Activated CD8-positive, alpha-beta T cell treated with anti-CD3 and anti-CD28 coated beads, Interleukin-2, amount 10 ng/mL, durations not matched to agents 7 days and 5 days (primary cell): ENCODE data around the gene RAPGEF1. TPM values are rescaled to one million over a fixed set of nuclear protein-coding genes. Genes with fewer than 3 reads are reported as not detected.
A peak's percentile ranks its signal among the peaks of the same experiment; 100 is the strongest.

Experiments used
- ATAC-seq: fragments of 150-1000 bp; cut with Tn5 transposase; one replicate; pipeline ENCODE4 v1.10.0; 2021; ENCODE audit warnings: moderate library complexity
- CTCF ChIA-PET: fragments of 350-600 bp; sonication (Branson Sonifier 250); formaldehyde crosslinking; loops from one replicate; lab custom pipeline; 2021; ENCODE audit warnings: antibody characterized with exemption; lab: Charles Lee
- POLR2A ChIA-PET: fragments of 350-600 bp; sonication (Branson Sonifier 250); formaldehyde crosslinking; loops from one replicate; lab custom pipeline; 2021; ENCODE audit warnings: antibody characterized with exemption; lab: Charles Lee
- DNase-seq: peaks from one replicate; pipeline ENCODE4 v3.0.0-alpha.2; 2020
- H3K27ac Mint-ChIP-seq: one replicate; pipeline ENCODE4 v1.8.0; 2021; ENCODE audit warnings: mild to moderate bottlenecking, mixed read lengths
- H3K27me3 Mint-ChIP-seq: one replicate; pipeline ENCODE4 v1.8.0; 2021; ENCODE audit warnings: low read depth, mixed read lengths
- H3K36me3 Mint-ChIP-seq: one replicate; pipeline ENCODE4 v1.8.0; 2021; ENCODE audit warnings: low read depth, mixed read lengths
- H3K4me1 Mint-ChIP-seq: one replicate; pipeline ENCODE4 v1.8.0; 2021; ENCODE audit warnings: low read depth, mixed read lengths
- H3K4me3 Mint-ChIP-seq: one replicate; pipeline ENCODE4 v1.8.0; 2021; ENCODE audit warnings: mild to moderate bottlenecking, mixed read lengths
- H3K9me3 Mint-ChIP-seq: one replicate; pipeline ENCODE4 v1.8.0; 2022; ENCODE audit warnings: mixed read lengths; ENCODE audit not compliant: insufficient read depth
- total RNA-seq, 2 experiments: library from RNA; stranded (reverse); gene quantifications; one replicate each; pipeline ENCODE4 v1.2.3, GENCODE V29; 2021

The RAPGEF1 gene
- total RNA-seq, 2 experiments from 2014 or later = 128 TPM

DNA sequence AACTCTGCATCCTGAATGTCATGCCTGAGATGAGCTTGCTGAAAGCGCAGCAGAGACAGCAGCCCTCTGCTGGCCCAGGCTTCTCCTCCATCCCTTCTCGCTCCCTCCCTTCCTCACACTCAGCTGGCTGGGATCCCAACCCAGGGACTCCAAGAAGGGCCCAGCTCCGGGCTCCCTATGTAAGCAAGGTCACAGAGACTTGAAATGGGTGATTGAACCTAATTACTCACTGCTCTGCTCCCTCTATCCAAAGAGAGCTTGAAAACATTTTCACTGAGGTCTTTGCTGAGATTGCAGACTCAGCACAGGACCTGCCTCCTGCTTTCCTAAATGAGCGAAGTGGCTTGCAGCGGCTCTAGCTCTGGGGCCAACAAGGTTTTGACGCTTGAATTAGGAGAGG lies 42.8 kb downstream of the RAPGEF1 start:
- ChIA-PET POLR2A (interaction anchor here (0.6 to 1.4 kb wide), 4 partner anchors 13 to 91 kb away, joined by 3 to 4 read pairs (median 4); no protein-coding TSS in a partner anchor), CTCF (interaction anchor here (1.0 to 2.4 kb wide), 5 partner anchors 13 to 43 kb away, joined by 3 to 9 read pairs (median 3); no protein-coding TSS in a partner anchor)
- H3K4me1 Mint-ChIP-seq = peaks cover 76% of the 10 kb centered on the region
- H3K27ac Mint-ChIP-seq = no peak overlapping the region
- DNase-seq = no peak
- ATAC-seq = no peak
- no peak overlapping the region for H3K4me3 Mint-ChIP-seq
- H3K27me3 Mint-ChIP-seq = no peaks in the 10 kb centered on the region
- H3K9me3 Mint-ChIP-seq = no peaks in the 10 kb centered on the region
- peaks cover 20% of the 10 kb centered on the region for H3K36me3 Mint-ChIP-seq

DNA sequence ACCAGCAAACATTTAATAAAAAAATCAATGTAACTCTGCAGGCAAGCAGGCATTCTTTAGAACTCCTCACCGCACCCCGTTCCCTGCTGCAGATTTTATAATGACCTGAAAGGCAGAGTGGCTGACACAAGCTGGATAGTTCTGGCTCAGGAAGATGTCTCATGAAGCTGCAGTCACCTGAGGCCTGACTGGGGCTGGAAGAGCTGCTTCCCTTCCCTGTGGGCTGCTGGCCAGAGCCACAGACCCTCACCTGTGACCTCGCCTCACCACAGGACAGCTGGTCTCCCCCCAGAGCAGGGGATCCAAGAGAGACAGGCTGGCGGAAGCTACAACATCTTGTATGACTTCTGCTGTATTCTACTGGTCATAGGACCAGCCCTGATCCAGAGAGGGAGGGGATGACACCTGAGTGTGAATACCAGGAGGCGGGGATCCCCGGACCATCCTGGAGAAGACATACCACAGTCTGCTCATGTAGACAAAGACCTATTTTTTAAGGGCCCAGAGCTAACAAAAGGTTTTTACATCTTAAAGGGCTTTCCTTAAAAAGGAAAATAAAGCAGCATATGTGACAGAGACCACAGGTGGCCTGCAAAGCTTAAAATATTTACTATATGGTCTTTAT lies 43.9 kb downstream of the RAPGEF1 start:
- H3K27ac Mint-ChIP-seq = no peak overlapping the region
- peaks cover 24% of the 10 kb centered on the region for H3K36me3 Mint-ChIP-seq
- POLR2A ChIA-PET = interaction anchor here (1.5 kb wide), 1 partner anchor 18 kb away, joined by 3 read pairs; no protein-coding TSS in a partner anchor

DNA sequence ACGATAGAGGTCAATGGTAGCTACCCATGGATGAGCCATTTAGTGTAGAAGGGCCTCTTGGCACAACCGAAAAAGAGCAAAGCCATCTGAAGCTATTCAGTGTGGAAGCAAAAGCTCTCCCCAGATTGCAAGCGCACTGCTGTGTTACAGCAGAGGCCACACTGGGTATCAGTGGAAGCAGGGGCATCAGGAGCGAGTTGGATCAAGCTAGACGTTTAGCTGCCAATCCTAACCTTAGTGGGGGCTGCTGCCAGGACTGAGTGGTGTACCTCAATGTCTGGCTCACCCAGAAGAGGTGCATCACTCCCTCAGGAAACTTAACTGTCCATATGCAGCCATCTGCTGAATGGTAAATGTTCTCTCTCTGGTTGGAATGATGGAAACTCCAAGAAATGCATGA lies 44.5 kb downstream of the RAPGEF1 start:
- H3K36me3 Mint-ChIP-seq = peaks cover 24% of the 10 kb centered on the region
- H3K27me3 Mint-ChIP-seq = no peaks in the 10 kb centered on the region
- no peak for DNase-seq
- no peak for ATAC-seq
- POLR2A ChIA-PET = interaction anchor here (1.5 kb wide), 1 partner anchor 18 kb away, joined by 3 read pairs; no protein-coding TSS in a partner anchor
- no peaks in the 10 kb centered on the region for H3K9me3 Mint-ChIP-seq
- CTCF ChIA-PET = interaction anchor here (1.5 to 2.9 kb wide), 3 partner anchors 15 to 66 kb away, joined by 3 to 13 read pairs (median 9); no protein-coding TSS in a partner anchor
- peaks cover 90% of the 10 kb centered on the region for H3K4me1 Mint-ChIP-seq
- no peak overlapping the region for H3K4me3 Mint-ChIP-seq
- no peak overlapping the region for H3K27ac Mint-ChIP-seq

More for the DNA sequence above, 43.9 kb downstream of the RAPGEF1 start:
- H3K9me3 Mint-ChIP-seq = no peaks in the 10 kb centered on the region
- no peak overlapping the region for H3K4me3 Mint-ChIP-seq
- ATAC-seq (no peak), DNase-seq (no peak)
- peaks cover 85% of the 10 kb centered on the region for H3K4me1 Mint-ChIP-seq
- CTCF ChIA-PET = interaction anchor here (1.0 to 2.9 kb wide), 6 partner anchors 15 to 45 kb away, joined by 3 to 13 read pairs (median 4); no protein-coding TSS in a partner anchor
- H3K27me3 Mint-ChIP-seq = no peaks in the 10 kb centered on the region

DNA sequence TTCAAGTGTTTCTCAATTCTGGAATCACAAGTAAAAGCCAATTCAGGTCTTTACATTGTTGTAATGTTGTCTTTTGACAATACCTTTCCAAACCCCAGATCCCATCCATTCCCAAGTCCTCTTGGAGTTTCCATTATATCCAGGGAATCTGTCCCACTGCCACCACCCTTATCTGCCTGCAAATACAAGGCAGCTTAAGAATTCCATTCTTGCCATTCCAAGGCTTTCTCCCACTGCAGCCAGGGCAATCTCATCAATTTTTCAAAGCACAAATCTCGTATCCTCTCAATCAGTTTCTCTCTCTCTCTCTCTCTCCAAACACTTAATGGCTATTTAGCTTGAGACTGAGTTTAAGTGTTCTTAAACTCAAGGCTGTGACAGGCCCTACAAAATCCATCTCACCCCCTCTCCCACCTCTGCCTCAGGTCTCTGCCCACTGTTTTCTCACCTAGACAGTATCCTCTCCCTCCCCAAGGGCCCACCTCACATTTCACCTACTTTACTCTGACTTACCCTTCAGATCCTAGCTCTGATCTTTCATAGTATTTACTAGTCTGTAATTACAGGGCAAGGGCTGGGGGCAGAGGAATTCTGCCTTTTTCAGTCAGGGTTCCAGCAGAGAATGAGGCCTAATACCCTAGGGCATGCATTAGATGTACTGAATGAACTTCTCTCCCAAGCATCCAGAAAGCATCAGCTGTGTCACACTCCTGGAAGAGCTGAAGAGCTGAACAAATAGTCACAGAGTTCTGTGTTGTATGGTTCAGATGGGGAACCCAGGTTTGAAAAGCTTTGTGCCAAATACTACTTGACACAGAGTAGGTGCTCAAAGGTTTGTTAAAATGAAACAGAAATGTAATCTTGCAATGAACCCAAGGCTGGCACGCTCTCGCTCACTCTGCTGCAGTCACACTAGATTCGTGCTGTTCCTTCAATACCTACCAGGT lies 46.0 kb downstream of the RAPGEF1 start:
- ATAC-seq = no peak
- peaks cover 17% of the 10 kb centered on the region for H3K36me3 Mint-ChIP-seq
- H3K4me1 Mint-ChIP-seq = peaks cover 89% of the 10 kb centered on the region
- no peak for DNase-seq
- H3K27me3 Mint-ChIP-seq = no peaks in the 10 kb centered on the region
- no peaks in the 10 kb centered on the region for H3K9me3 Mint-ChIP-seq
- ChIA-PET CTCF (interaction anchor here (1.1 to 3.1 kb wide), 8 partner anchors 15 to 65 kb away, joined by 3 to 13 read pairs (median 4); no protein-coding TSS in a partner anchor), POLR2A (interaction anchor here (0.9 to 1.0 kb wide), 2 partner anchors 37 to 38 kb away, joined by 3 read pairs; no protein-coding TSS in a partner anchor)
- H3K4me3 Mint-ChIP-seq = no peak overlapping the region
- no peak overlapping the region for H3K27ac Mint-ChIP-seq

DNA sequence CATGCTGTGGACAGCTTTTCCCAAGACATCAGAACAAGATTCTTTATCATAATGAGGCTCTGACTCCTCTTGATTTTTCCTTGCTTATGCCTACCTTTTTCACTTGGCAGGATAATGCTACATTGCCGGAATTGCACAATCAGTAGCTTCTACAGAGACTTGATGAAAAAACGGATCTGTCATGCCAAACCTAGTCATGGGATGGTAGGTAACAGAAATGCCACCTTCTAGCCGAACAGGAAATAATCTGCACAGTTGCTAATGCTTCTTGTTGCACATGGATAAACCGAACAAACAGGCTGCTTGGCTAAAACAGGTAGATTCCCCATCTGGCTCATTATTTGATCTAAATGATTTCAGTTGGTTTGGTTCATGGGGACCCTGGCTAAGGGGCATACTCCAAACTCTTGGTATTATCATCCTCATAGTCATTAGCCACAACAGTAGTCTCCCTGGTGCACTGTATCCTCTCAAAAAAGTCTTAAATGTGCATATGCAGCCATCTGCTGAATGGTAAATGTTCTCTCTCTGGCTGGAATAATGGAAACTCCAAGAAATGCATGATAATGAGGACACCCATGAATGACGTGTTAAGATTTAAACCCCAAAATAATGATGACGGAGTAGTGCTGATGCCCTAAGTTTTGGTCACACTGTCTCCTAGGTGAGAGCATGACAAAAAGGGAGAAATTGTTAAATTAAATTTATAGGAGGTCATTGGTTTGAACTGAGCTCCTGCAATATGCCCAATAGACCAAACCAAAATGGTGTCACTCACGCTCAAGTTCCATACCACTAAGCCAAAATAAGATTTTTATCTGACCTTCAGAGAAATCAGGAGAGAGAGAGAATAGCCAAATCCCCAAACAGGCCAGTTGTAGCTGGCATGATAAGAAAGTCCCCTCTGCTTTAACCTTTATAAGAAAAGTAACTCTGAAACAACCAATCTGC lies 47.0 kb downstream of the RAPGEF1 start:
- no peak overlapping the region for H3K27ac Mint-ChIP-seq
- DNase-seq (no peak), ATAC-seq (no peak)
- H3K27me3 Mint-ChIP-seq = no peaks in the 10 kb centered on the region
- H3K4me3 Mint-ChIP-seq = no peak overlapping the region
- H3K4me1 Mint-ChIP-seq = peaks cover 88% of the 10 kb centered on the region
- CTCF ChIA-PET = interaction anchor here (0.9 to 3.1 kb wide), 14 partner anchors 13 to 51 kb away, joined by 3 to 13 read pairs (median 4); no protein-coding TSS in a partner anchor
- no peaks in the 10 kb centered on the region for H3K9me3 Mint-ChIP-seq
- POLR2A ChIA-PET = interaction anchor here (0.7 kb wide), 1 partner anchor 41 kb away, joined by 3 read pairs; no protein-coding TSS in a partner anchor
- peaks cover 16% of the 10 kb centered on the region for H3K36me3 Mint-ChIP-seq

DNA sequence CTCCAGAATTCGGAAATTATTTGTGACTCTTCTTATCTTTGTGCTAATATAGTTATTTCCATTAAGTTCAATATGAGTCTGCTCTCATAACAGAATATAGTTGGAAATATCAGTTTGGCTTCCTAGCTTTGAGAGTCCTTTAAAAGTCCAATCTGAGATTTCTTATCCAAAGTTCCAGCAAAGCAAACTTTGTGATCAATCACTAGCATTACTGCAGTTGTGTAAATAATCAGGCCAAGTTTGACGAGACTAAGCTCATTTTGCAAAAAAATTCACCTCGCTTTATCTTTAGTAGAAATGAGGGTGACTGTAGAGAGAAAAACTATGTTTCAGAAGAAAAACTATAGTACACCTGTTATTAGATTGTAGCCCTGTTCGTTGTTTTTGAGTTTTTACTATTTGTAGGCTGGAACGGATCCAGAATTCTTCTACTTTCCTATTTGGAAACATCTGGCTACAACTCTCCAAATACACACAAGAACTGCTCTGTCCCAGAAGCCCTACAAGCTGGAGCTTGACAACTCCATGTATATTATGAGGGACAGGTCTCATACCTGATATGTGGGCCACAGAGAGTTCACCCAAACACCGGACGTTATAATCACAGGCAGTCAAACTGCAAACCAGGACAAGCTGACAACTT lies 47.8 kb downstream of the RAPGEF1 start:
- H3K4me1 Mint-ChIP-seq = peaks cover 84% of the 10 kb centered on the region
- H3K27me3 Mint-ChIP-seq = no peaks in the 10 kb centered on the region
- H3K9me3 Mint-ChIP-seq = no peaks in the 10 kb centered on the region
- CTCF ChIA-PET = interaction anchor here (0.7 to 3.1 kb wide), 11 partner anchors 12 to 101 kb away, joined by 3 to 9 read pairs (median 3); no protein-coding TSS in a partner anchor
- ATAC-seq = no peak
- no peak for DNase-seq
- no peak overlapping the region for H3K27ac Mint-ChIP-seq
- POLR2A ChIA-PET = interaction anchor here (0.7 kb wide), 1 partner anchor 41 kb away, joined by 3 read pairs; no protein-coding TSS in a partner anchor
- H3K4me3 Mint-ChIP-seq = no peak overlapping the region
- peaks cover 16% of the 10 kb centered on the region for H3K36me3 Mint-ChIP-seq

- ATAC-seq = peak; percentile 66
- ChIA-PET POLR2A (interaction anchor here (0.7 to 1.0 kb wide), 2 partner anchors 14 to 19 kb away, joined by 3 to 4 read pairs; no protein-coding TSS in a partner anchor), CTCF (interaction anchor here (0.6 to 1.8 kb wide), 2 partner anchors 13 to 22 kb away, joined by 3 to 9 read pairs; no protein-coding TSS in a partner anchor)
- H3K9me3 Mint-ChIP-seq = no peaks in the 10 kb centered on the region
- no peaks in the 10 kb centered on the region for H3K27me3 Mint-ChIP-seq
- peak overlapping the region; percentile 48 for H3K4me3 Mint-ChIP-seq
- no peak for DNase-seq
- H3K4me1 Mint-ChIP-seq = peaks cover 77% of the 10 kb centered on the region
- peaks cover 16% of the 10 kb centered on the region for H3K36me3 Mint-ChIP-seq
- peak overlapping the region; percentile 6 for H3K27ac Mint-ChIP-seq
These were observed 48.8 kb downstream of the RAPGEF1 start for GRCh38 chr9:131690941-131691573.

DNA sequence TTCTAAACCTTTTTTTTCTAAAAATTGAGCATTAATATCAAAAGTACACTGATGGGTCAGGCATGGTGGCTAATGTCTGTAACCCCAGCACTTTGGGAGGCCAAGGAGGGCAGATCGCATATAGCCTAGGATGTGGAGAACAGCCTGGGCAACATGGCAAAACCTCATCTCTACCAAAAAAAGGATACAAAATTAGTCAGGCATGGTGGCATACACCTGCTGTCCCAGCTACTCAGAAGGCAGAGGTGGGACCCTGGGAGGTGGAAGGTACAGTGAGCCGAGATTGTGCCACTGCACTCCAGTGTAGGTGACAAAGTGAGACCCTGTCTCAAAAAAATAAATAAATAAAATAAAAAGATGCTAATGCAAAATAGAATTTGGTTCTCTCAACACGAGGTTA lies 49.4 kb downstream of the RAPGEF1 start:
- DNase-seq (no peak), ATAC-seq (peak; percentile 38)
- no peaks in the 10 kb centered on the region for H3K9me3 Mint-ChIP-seq
- no peaks in the 10 kb centered on the region for H3K27me3 Mint-ChIP-seq
- H3K36me3 Mint-ChIP-seq = peaks cover 16% of the 10 kb centered on the region
- peaks cover 71% of the 10 kb centered on the region for H3K4me1 Mint-ChIP-seq
- H3K4me3 Mint-ChIP-seq = no peak overlapping the region
- H3K27ac Mint-ChIP-seq = no peak overlapping the region
- ChIA-PET POLR2A (interaction anchor here (1.0 kb wide), 1 partner anchor 20 kb away, joined by 4 read pairs; no protein-coding TSS in a partner anchor), CTCF (interaction anchor here (0.6 to 1.0 kb wide), 2 partner anchors 21 to 53 kb away, joined by 3 to 4 read pairs; no protein-coding TSS in a partner anchor)

GRCh38 chr9:131688377-131688776 lies 51.5 kb downstream of the RAPGEF1 start:
- Mint-ChIP-seq H3K27ac (no peak overlapping the region), H3K27me3 (no peaks in the 10 kb centered on the region), H3K9me3 (no peaks in the 10 kb centered on the region), H3K36me3 (peaks cover 14% of the 10 kb centered on the region), H3K4me3 (no peak overlapping the region), H3K4me1 (peaks cover 53% of the 10 kb centered on the region)
- no peak for DNase-seq
- no peak for ATAC-seq
- ChIA-PET POLR2A (no interaction called here), CTCF (interaction anchor here (0.9 kb wide), 1 partner anchor 55 kb away, joined by 4 read pairs; no protein-coding TSS in a partner anchor)
